HG02884 (cell line): ENCODE data around the gene TRIM2.

Source experiments
- ATAC-seq: cut with Tn5 transposase; IDR thresholded peaks from one replicate; pipeline ENCODE4 v1.9.1; 2021; ENCODE audit warnings: mild to moderate bottlenecking, moderate library complexity; ENCODE audit not compliant: unreplicated experiment

The TRIM2 gene

GRCh38 chr4:153366486-153366885 is 162.2 kb downstream of the TRIM2 start:
- ATAC-seq: no peak

- no peak for ATAC-seq
These were observed 162.8 kb downstream of the TRIM2 start for GRCh38 chr4:153367092-153367491.

- ATAC-seq: no peak
These were observed 164.8 kb downstream of the TRIM2 start for GRCh38 chr4:153369021-153369420.

- ATAC-seq: no peak
These were observed 167.5 kb downstream of the TRIM2 start for GRCh38 chr4:153371701-153372234.

GRCh38 chr4:153372967-153373562 is 168.8 kb downstream of the TRIM2 start:
- ATAC-seq: no peak

- ATAC-seq: no peak
These were observed 170.2 kb downstream of the TRIM2 start for GRCh38 chr4:153374442-153374841.

GRCh38 chr4:153375303-153375702 is 171.1 kb downstream of the TRIM2 start:
- ATAC-seq: no peak

- no peak for ATAC-seq
These were observed 178.9 kb downstream of the TRIM2 start for GRCh38 chr4:153383131-153383530.

- no peak for ATAC-seq
These were observed 179.9 kb downstream of the TRIM2 start for GRCh38 chr4:153384160-153384559.

GRCh38 chr4:153385784-153386183 is 181.5 kb downstream of the TRIM2 start:
- ATAC-seq: no peak

- no peak for ATAC-seq
These were observed 183.7 kb downstream of the TRIM2 start for GRCh38 chr4:153387981-153388380.
